ENCODE results near the gene DOK1. TPM values are rescaled to one million over a fixed set of nuclear protein-coding genes. Genes with fewer than 3 reads are reported as not detected.
A peak's percentile ranks its signal among the peaks of the same experiment; 100 is the strongest.

DOK1 gene
- total RNA-seq, 3 donors from 2014 or later: 16.5 to 18.9 (median 18.5) TPM

- intact Hi-C loops (cut with DNase I, micrococcal nuclease): no loop called here
- DNase-seq (no peak), ATAC-seq (no peak)
- TF ChIP-seq, protein P1, sequence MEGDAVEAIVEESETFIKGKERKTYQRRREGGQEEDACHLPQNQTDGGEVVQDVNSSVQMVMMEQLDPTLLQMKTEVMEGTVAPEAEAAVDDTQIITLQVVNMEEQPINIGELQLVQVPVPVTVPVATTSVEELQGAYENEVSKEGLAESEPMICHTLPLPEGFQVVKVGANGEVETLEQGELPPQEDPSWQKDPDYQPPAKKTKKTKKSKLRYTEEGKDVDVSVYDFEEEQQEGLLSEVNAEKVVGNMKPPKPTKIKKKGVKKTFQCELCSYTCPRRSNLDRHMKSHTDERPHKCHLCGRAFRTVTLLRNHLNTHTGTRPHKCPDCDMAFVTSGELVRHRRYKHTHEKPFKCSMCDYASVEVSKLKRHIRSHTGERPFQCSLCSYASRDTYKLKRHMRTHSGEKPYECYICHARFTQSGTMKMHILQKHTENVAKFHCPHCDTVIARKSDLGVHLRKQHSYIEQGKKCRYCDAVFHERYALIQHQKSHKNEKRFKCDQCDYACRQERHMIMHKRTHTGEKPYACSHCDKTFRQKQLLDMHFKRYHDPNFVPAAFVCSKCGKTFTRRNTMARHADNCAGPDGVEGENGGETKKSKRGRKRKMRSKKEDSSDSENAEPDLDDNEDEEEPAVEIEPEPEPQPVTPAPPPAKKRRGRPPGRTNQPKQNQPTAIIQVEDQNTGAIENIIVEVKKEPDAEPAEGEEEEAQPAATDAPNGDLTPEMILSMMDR (IDR thresholded peaks at IDR 0.05): no peak
- Histone ChIP-seq H3K4me1 (ENCODE audit: low read depth) (peaks cover 11% of the 10 kb centered on the region), H3K36me3 (ENCODE audit: low read depth) (no peaks in the 10 kb centered on the region), H3K9me3 (no peaks in the 10 kb centered on the region), H3K4me3 (no peak overlapping the region)
Measured at GRCh38 chr2:74524005-74524404, 30.5 kb upstream of the DOK1 start.

DNA sequence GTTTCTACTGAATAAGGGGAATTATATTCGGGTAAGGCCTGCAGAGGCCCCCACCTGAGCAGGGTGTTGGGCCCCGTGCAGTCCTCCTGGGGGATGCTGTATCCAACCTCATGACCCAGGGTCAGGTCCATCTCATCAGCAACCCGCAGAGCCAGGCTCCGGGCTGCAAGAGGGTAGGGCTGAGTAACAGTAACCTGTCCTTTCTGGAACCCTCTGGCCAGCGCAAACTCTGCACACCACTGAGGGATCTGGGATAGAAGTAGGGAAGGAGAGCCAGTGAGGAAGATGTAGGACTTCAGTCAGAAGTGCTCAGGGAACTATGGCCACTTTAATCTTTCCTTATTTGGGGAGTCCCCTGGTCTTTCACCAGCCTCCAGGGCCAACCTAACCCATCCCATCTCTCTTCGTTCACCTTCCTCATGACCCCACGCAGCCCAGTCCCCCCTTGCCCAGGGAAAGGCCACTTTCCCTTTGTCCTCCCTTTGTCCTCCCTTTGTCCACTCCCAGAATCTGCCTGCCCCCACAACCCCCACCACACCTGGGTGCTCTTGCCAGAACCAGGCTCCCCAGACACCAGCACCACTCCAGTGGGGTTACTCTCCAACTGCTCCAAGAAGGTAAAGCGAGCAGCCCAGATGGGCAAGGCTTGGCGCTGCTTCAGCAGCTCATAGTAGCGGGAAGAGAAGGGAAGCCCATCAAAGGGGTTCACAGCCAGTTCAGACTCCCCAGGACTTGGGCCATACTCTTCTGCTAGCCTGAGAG lies 29.4 kb upstream of the DOK1 start:
- Histone ChIP-seq H3K4me1 (ENCODE audit: low read depth) (peaks cover 11% of the 10 kb centered on the region), H3K4me3 (no peak overlapping the region), H3K36me3 (ENCODE audit: low read depth) (no peaks in the 10 kb centered on the region), H3K9me3 (no peaks in the 10 kb centered on the region)
- DNase-seq: no peak
- intact Hi-C loops (cut with DNase I, micrococcal nuclease): no loop called here
- ATAC-seq: no peak
- TF ChIP-seq, protein P1 (IDR thresholded peaks at IDR 0.05): no peak

GRCh38 chr2:74525717-74526648 lies 28.5 kb upstream of the DOK1 start, which contains the start of gene DQX1:
Gene DQX1 (minus strand): TSS chr2:74526231. CDS start chr2:74525729, 502 bp downstream.
- intact Hi-C loops (cut with DNase I, micrococcal nuclease): no loop called here
- H3K4me1 ChIP-seq (ENCODE audit: low read depth): peaks cover 11% of the 10 kb centered on the region
- H3K4me3 ChIP-seq: no peak within 1 kb of the TSS
- peak in 1 of 3 donors; percentile 84 for DNase-seq
- TF ChIP-seq, protein P1 (IDR thresholded peaks at IDR 0.05): no peak
- no peaks in the 10 kb centered on the region for H3K9me3 ChIP-seq
- H3K36me3 ChIP-seq (ENCODE audit: low read depth): no peaks in the 10 kb centered on the region
- peak; percentile 60 for ATAC-seq

GRCh38 chr2:74526649-74527230 lies 27.8 kb upstream of the DOK1 start:
- TF ChIP-seq, protein P1 (IDR thresholded peaks at IDR 0.05): no peak
- H3K4me1 ChIP-seq (ENCODE audit: low read depth): peaks cover 11% of the 10 kb centered on the region
- H3K36me3 ChIP-seq (ENCODE audit: low read depth): no peaks in the 10 kb centered on the region
- no peak overlapping the region for H3K4me3 ChIP-seq
- intact Hi-C loops (cut with DNase I, micrococcal nuclease): no loop called here
- DNase-seq: no peak
- ATAC-seq: no peak
- no peaks in the 10 kb centered on the region for H3K9me3 ChIP-seq

GRCh38 chr2:74527741-74528140 lies 26.8 kb upstream of the DOK1 start:
- Histone ChIP-seq H3K4me1 (ENCODE audit: low read depth) (peaks cover 11% of the 10 kb centered on the region), H3K9me3 (no peaks in the 10 kb centered on the region), H3K4me3 (no peak overlapping the region), H3K36me3 (ENCODE audit: low read depth) (no peaks in the 10 kb centered on the region)
- TF ChIP-seq, protein P1 (IDR thresholded peaks at IDR 0.05): no peak
- intact Hi-C loops (cut with DNase I, micrococcal nuclease): no loop called here
- ATAC-seq (no peak), DNase-seq (no peak)

Measured in mucosa of descending colon (tissue), 3 donors.